Neuron (in vitro differentiated cells): ENCODE results near the gene CHCT1.
"Not testable (repeated sequence)": the region's sequence is repeated elsewhere in the genome, so short reads cannot be mapped to it uniquely, and the experiment has no call there.

Source experiments
- H2AFZ ChIP-seq: one replicate; pipeline ENCODE4 v1.6.1; 2013; ENCODE audit warnings: low read depth, mild to moderate bottlenecking, inconsistent platforms, low read length, moderate library complexity
- H3K27me3 ChIP-seq: one replicate; pipeline ENCODE4 v1.6.1; 2013; ENCODE audit warnings: low read length; ENCODE audit not compliant: insufficient read depth
- H3K36me3 ChIP-seq: one replicate; pipeline ENCODE4 v1.6.1; 2013; ENCODE audit warnings: low read length; ENCODE audit not compliant: insufficient read depth
- H3K4me1 ChIP-seq: one replicate; pipeline ENCODE4 v1.6.1; 2013; ENCODE audit warnings: low read length; ENCODE audit not compliant: insufficient read depth
- H3K4me3 ChIP-seq: 2 replicates; pipeline ENCODE4 v1.5.1; 2013; ENCODE audit warnings: mild to moderate bottlenecking, low read length, moderate library complexity
- H3K9me3 ChIP-seq: one replicate; pipeline ENCODE4 v1.6.1; 2013; ENCODE audit warnings: low read length

Gene CHCT1

DNA sequence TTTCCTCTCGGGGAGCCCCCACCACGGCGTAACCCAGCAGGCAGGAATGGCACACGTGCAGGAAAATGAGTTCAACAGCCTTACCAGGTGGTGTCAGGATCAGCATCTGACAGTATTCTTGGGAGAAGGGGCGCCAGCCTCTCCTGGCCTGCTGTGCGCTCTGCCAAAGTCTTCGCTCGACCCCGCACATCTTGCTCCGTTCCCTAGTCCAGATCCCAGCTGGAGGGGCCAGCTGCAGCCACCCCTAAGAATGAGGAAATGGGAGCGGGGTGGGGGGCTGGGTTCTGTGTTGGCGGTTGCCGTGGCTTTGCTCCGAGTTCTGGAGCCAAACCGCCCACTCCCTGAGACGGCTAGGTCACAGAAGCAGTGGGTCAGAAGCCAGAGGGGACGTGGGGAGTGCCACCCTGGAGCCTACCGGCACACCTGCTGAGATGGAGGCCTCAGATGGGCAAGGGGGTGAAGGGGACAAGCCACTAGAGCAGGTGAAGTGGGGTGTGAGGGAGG, at the start of gene CHCT1:
Gene CHCT1 (plus strand): TSS at position 328 of the 504 bp plus-strand sequence. CDS start 104 bp downstream, at position 432.
- H3K9me3 ChIP-seq, result no peaks in the 10 kb centered on the region
- peak within 1 kb of the TSS; percentile 75 for H2AFZ ChIP-seq
- H3K36me3 ChIP-seq, result no peaks in the 10 kb centered on the region
- H3K4me1 ChIP-seq, result no peaks in the 10 kb centered on the region
- H3K27me3 ChIP-seq, result no peaks in the 10 kb centered on the region
- peak within 1 kb of the TSS; percentile 24 for H3K4me3 ChIP-seq

DNA sequence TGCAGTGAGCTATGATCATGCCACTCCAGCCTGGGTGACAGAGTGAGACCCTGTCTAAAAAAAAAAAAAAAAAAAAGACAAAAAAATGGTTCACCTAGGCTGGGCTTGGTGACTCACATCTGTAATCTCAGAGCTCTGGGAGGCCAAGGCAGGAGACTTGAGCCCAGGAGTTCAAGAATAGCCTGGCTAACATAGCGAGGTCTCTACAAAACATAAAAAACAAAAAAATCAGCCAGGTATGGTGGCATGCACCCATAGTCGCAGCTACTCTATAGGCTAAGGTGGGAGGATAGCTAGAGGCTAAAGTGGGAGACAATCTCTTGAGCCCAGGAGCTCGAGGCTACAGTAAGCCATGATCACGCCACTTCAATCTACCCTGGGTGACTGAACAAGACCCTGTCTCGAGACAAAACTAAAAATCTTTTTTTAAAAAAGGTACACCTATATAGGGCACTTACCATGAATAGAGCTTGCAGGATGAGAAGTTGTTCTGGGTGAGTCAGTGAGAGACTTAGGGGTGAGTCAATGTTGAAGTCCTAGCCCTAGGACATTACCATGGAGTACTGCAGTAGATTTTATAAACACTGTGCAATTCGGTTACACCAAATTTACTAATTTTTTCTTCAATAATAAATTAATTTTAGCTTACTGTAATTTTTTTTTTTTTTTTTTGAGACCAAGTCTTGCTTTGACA, 49.4 kb upstream of the CHCT1 start:
- no peaks in the 10 kb centered on the region for H3K36me3 ChIP-seq
- H2AFZ ChIP-seq, result no peak overlapping the region
- no peaks in the 10 kb centered on the region for H3K4me1 ChIP-seq
- no peaks in the 10 kb centered on the region for H3K9me3 ChIP-seq
- no peaks in the 10 kb centered on the region for H3K27me3 ChIP-seq
- H3K4me3 ChIP-seq, result no peak overlapping the region

DNA sequence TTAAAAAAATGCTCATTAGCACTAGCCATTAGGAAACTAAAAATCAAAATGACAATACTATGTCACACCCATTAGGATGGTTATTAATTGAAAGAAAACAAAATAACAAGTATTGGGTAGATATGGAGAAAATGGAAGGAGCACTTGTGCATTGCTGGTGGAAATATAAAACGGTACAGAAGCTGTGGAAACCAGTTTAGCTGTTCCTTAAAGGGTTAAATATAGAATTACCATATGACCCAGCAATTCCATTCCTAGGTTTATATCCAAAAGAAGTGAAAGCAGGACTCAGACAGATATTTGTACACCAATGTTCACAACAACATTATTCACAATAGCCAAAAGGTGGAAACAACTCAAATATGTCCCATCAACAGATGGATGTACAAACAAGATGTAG, 44.1 kb upstream of the CHCT1 start:
- not testable (repeated sequence) for H3K4me3 ChIP-seq, H3K9me3 ChIP-seq, H3K4me1 ChIP-seq, H3K36me3 ChIP-seq, H3K27me3 ChIP-seq, H2AFZ ChIP-seq

DNA sequence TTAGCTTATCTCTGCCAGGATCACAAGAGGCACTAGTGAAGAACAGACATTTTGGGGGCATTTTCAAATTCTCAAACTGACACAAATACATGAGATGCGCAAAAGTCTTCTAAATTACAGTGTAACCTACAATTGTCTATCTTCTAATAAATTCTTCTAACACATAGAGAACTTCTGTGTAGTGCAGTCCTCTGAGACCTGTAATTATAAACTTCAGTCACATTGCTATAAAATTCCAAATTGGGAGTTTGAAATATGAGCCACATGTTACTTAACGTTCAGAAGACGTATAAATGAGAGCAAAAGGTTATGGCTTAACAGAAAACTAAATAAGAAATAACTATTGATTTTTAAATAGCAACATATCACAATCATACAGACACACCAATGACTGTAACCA, 42.8 kb upstream of the CHCT1 start:
- not testable (repeated sequence) for H3K27me3 ChIP-seq, H3K4me3 ChIP-seq, H3K9me3 ChIP-seq, H2AFZ ChIP-seq, H3K36me3 ChIP-seq, H3K4me1 ChIP-seq

DNA sequence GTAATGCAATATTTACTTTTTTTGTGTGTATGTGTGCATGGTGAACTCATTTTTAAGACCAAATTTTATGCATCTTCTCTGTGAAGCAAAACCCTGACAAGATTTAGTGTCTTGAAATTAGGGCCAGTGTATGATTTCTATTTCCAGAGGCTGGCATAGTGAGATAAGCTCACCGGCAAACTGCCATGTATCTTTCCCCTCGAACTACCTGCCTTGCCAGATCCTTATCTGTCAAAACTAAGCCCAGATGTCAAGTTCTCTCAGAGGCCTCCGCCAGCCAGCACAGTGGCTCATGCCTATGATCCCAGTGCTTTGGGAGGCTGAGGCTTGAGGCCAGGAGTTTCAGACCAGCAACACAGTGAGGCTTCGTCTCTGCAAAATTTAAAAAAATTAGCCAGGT, 40.3 kb upstream of the CHCT1 start:
- Histone ChIP-seq H3K27me3 (no peaks in the 10 kb centered on the region), H3K9me3 (no peaks in the 10 kb centered on the region), H3K36me3 (no peaks in the 10 kb centered on the region), H3K4me1 (peaks cover 10% of the 10 kb centered on the region), H2AFZ (no peak overlapping the region), H3K4me3 (no peak overlapping the region)

DNA sequence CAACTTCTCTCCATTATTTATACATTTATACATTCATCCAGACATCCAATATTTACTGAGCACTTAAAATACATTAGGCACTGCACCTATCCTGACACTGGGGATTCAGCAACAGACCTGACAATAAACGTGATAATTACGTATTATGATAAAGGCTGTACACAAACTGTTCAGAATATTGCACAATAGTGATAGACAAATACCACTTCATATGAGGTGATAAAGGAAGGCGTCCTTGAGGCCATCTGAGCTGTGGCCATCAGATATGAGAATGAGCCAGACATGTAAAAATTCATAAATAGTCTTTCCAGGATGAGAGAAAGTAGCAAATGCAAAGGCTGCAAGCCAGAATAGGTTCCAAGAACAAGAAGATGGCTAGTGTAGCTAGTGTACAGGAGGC, 38.9 kb upstream of the CHCT1 start:
- no peak overlapping the region for H2AFZ ChIP-seq
- no peaks in the 10 kb centered on the region for H3K36me3 ChIP-seq
- no peaks in the 10 kb centered on the region for H3K27me3 ChIP-seq
- no peak overlapping the region for H3K4me3 ChIP-seq
- no peaks in the 10 kb centered on the region for H3K9me3 ChIP-seq
- H3K4me1 ChIP-seq, result peaks cover 10% of the 10 kb centered on the region

DNA sequence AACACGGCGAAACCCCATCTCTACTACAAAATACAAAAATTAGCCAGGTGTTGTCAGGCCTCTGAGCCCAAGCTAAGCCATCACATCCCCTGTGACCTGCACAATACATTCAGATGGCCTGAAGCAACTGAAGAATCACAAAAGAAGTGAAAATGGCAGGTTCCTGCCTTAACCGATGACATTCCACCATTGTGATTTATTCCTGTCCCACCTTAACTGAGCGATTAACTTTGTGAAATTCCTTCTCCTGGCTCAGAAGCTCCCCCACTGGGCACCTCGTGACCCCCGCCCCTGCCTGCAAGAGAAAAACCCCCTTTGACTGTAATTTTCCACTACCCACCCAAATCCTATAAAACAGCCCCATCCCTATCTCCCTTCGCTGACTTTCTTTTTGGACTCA, 37.4 kb upstream of the CHCT1 start:
- peaks cover 12% of the 10 kb centered on the region for H3K4me1 ChIP-seq
- not testable (repeated sequence) for H3K36me3 ChIP-seq, H3K9me3 ChIP-seq, H3K4me3 ChIP-seq, H2AFZ ChIP-seq, H3K27me3 ChIP-seq

DNA sequence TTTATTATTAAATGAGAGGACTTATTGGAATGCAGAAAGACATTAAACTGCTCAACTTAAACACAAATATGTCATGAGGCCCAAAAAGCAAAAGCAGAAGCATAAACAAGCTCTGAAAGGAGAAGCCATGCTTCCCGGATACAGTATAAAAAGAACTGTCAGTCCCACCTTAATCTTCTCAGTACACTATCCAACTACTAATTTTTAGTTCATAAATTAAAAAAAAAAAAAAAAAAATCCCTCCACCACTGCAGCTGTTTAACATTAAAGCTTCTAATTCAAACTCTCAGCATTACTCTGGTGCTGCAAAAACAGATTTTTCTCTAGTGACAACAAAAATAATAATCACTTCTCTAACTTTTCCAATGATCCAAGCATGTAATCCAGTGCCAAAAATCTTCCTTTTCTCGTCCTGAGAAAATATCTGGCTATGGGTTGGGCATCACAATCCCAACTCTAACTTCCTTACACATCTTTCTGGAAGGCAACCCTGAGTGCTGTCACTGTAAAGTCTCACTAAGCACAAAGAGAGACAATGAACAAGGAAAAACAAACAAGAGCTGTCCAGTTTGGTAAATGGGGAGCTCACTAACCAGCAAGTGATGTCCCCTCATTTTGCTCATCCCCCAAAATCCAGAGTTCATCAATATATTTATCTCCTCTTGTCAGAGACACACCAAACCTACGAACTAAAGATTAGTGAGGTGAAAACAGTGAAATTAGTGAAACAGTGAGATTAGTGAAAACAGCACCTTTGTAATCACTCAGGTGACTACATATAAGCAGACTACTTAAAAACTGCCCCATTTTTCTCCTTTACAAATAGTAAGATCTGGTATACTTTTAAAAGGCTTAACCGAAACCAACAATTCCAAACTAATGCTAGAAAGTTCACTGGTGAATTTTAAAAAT, 35.9 kb upstream of the CHCT1 start:
- no peaks in the 10 kb centered on the region for H3K9me3 ChIP-seq
- H2AFZ ChIP-seq, result no peak overlapping the region
- H3K4me1 ChIP-seq, result peaks cover 17% of the 10 kb centered on the region
- no peak overlapping the region for H3K4me3 ChIP-seq
- H3K36me3 ChIP-seq, result no peaks in the 10 kb centered on the region
- no peaks in the 10 kb centered on the region for H3K27me3 ChIP-seq

DNA sequence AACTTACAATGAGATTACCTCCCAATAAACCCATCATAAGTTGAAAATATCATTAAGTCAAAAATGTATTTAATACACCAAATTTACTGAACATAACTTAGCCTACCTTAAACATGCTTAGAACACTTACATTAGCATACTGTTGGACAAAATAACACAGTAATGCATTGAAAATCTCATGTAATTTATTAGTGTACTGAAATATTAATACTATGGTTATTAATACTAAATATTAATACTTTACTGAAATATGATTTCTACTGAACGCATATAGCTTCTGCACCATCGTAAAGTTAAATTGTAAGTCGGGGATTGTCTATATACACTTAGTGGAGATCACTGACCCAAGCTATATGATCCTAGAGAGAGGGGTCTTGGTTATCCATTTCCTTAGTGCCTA, 34.6 kb upstream of the CHCT1 start:
- Histone ChIP-seq H3K4me3 (no peak overlapping the region), H3K4me1 (peaks cover 17% of the 10 kb centered on the region), H3K9me3 (no peaks in the 10 kb centered on the region), H3K36me3 (no peaks in the 10 kb centered on the region), H3K27me3 (no peaks in the 10 kb centered on the region), H2AFZ (no peak overlapping the region)

DNA sequence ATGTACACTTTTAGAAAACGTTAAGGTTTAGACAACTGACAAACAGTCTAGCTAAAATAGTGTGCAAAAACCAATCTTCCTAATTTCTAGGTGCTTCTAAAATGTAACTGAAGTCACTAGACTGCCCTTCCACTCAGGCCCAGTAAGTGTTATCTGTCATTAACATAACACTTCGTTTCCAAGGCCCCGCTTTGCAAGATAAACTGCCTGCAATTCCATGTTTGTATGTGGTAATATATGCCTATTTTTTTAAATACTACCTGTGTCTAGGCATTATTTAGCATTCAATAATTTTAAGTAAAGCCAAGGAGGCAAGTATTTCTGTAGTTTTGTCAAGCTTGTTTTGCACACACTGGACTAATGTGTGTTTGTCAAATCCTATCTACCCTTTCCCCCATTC, 33.5 kb upstream of the CHCT1 start:
- Histone ChIP-seq H2AFZ (no peak overlapping the region), H3K9me3 (no peaks in the 10 kb centered on the region), H3K27me3 (no peaks in the 10 kb centered on the region), H3K4me3 (no peak overlapping the region), H3K4me1 (peaks cover 22% of the 10 kb centered on the region), H3K36me3 (no peaks in the 10 kb centered on the region)

DNA sequence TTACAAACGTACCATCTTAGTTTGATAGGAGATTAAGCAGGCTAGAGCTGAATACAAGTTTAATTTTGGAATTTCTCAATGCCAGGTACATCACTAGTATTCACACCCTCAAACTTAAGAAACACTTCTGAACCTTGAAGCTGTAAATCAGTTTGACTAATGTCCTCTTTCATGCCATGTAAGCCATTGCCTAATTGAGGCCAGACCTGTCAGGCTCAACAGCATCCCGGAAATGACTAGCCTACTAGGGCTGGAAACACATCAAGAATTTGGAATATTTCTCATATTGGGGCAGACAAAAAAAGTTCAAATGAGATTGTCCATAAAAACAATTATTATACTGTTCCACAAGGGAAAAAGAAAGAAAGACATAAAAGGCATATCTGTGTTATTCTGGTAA, 32.1 kb upstream of the CHCT1 start:
- Histone ChIP-seq H3K4me1 (peaks cover 22% of the 10 kb centered on the region), H3K9me3 (no peaks in the 10 kb centered on the region), H3K27me3 (no peaks in the 10 kb centered on the region), H2AFZ (no peak overlapping the region), H3K36me3 (no peaks in the 10 kb centered on the region), H3K4me3 (peak overlapping the region; percentile 72)

DNA sequence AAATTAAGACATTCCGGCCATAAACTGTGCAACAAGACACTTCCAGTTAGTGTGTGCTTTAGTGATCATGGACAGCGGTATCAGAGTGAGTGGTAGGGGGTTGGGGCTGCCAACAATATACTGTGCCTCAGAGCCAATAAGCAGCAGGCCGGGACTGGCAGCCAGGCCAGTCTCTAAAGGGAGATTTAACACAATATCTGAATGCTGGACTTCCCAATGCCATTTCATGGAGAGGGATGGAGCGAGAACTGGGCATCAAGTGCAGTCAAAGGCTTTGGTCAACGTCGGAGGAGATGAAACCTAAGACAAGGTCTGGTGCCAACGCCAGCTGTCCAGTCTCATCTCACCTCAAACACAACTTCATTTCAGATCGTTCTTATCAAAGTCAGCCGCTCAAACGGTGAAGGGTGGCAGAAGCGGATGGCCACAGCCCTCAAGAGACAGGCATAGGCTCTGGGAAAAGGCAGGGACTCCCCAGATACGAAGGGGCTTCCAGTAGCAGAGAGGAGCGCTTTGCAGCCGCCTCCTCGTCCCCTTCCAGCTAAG, 31.3 kb upstream of the CHCT1 start:
- Histone ChIP-seq H2AFZ (peak overlapping the region; percentile 63), H3K4me3 (peak overlapping the region; percentile 72), H3K36me3 (no peaks in the 10 kb centered on the region), H3K9me3 (no peaks in the 10 kb centered on the region), H3K27me3 (no peaks in the 10 kb centered on the region), H3K4me1 (peaks cover 19% of the 10 kb centered on the region)

DNA sequence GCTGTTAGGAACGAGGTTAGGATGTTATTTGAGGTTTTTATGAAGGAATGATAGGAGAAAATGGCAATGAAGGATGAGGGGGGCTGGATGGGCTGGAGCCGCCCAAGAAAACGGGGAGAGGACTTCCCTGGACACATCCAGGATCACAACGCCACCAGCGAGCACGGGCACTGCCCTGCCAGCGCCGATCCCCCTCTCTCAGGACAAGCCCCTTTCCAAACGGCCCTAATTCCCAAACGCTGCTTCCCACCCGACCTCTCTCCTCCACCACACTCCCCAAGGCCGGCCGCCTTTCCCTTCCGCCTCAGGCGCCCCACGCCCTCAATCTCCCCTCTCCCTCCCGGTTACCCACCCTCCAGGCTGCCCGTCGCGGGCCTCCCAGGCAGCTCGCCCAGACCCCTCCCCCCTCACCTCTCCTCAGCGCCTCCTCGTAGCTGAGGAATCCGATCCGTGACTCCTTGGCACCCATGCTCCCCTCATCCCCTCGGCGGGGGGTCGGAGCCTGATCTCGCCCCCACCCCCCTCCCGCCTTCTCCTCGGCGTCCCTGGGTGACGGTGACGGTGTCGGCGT, 30.7 kb upstream of the CHCT1 start:
- Histone ChIP-seq H3K27me3 (no peaks in the 10 kb centered on the region), H3K4me1 (peaks cover 13% of the 10 kb centered on the region), H3K9me3 (no peaks in the 10 kb centered on the region), H3K36me3 (no peaks in the 10 kb centered on the region), H2AFZ (peak overlapping the region; percentile 63), H3K4me3 (peak overlapping the region; percentile 72)
